GM23338 (cell line): ENCODE data around the gene GNG7. TPM values are rescaled to one million over a fixed set of nuclear protein-coding genes. Genes with fewer than 3 reads are reported as not detected.

Experiments used
- ATAC-seq: fragments of 200-7000 bp; cut with Tn5 transposase; 3 replicates; pipeline ENCODE4 v1.9.1; 2020
- DNase-seq: peaks from one replicate; pipeline ENCODE4 v3.0.0-alpha.2; 2015; ENCODE audit warnings: low spot score
- H2AFZ ChIP-seq: fragments of 200-600 bp; sonication (generic); 2 replicates; pipeline ENCODE4 v1.8.0; 2016; ENCODE audit warnings: antibody characterized with exemption, mild to moderate bottlenecking, moderate library complexity
- H3F3A ChIP-seq: fragments of 200-600 bp; sonication (generic); replicated peaks from 2 replicates; pipeline ENCODE4 v1.8.0; 2017; ENCODE audit warnings: antibody characterized with exemption, mixed run types, low read depth
- H3K27ac ChIP-seq: fragments of 200-600 bp; sonication (generic); 2 replicates; pipeline ENCODE4 v1.6.1; 2016; ENCODE audit warnings: low read depth
- H3K27me3 ChIP-seq: fragments of 200-600 bp; sonication (generic); 2 replicates; pipeline ENCODE4 v1.8.0; 2016; ENCODE audit warnings: mild to moderate bottlenecking, mixed run types, moderate library complexity; ENCODE audit not compliant: insufficient read depth
- H3K36me3 ChIP-seq: fragments of 200-600 bp; sonication (generic); 2 replicates; pipeline ENCODE4 v1.8.0; 2016; ENCODE audit warnings: mild to moderate bottlenecking; ENCODE audit not compliant: insufficient read depth
- H3K4me1 ChIP-seq: fragments of 200-600 bp; sonication (generic); 2 replicates; pipeline ENCODE4 v1.8.0; 2016; ENCODE audit warnings: mild to moderate bottlenecking, moderate library complexity; ENCODE audit not compliant: insufficient read depth
- H3K4me2 ChIP-seq: fragments of 200-600 bp; sonication (generic); 2 replicates; pipeline ENCODE4 v1.7.1; 2017; ENCODE audit warnings: mixed run types
- H3K4me3 ChIP-seq: fragments of 200-600 bp; sonication (generic); 2 replicates; pipeline ENCODE4 v1.6.1; 2016; ENCODE audit warnings: mixed run types
- H3K79me2 ChIP-seq: fragments of 200-600 bp; sonication (generic); replicated peaks from 2 replicates; pipeline ENCODE4 v1.8.0; 2017; ENCODE audit warnings: mild to moderate bottlenecking; ENCODE audit not compliant: insufficient read depth
- H3K9me2 ChIP-seq: fragments of 200-600 bp; sonication (generic); 2 replicates; pipeline ENCODE4 v1.8.0; 2017; ENCODE audit not compliant: insufficient read depth
- H4K20me1 ChIP-seq: fragments of 200-600 bp; sonication (generic); replicated peaks from 2 replicates; pipeline ENCODE4 v1.8.0; 2017; ENCODE audit warnings: mild to moderate bottlenecking; ENCODE audit not compliant: insufficient read depth
- H3K27ac Mint-ChIP-seq: 2 replicates; pipeline ENCODE4 v1.8.0; 2020; ENCODE audit warnings: inconsistent platforms, mild to moderate bottlenecking, moderate library complexity, mixed read lengths
- H3K27me3 Mint-ChIP-seq: 3 replicates; pipeline ENCODE4 v1.8.0; 2022; ENCODE audit warnings: low read depth, mild to moderate bottlenecking, moderate library complexity, mixed read lengths, inconsistent platforms; ENCODE audit not compliant: insufficient read depth, poor library complexity
- H3K36me3 Mint-ChIP-seq: 3 replicates; pipeline ENCODE4 v1.8.0; 2021; ENCODE audit warnings: low read depth, mild to moderate bottlenecking, inconsistent platforms, moderate library complexity, mixed read lengths
- H3K4me1 Mint-ChIP-seq: 3 replicates; pipeline ENCODE4 v1.8.0; 2020; ENCODE audit warnings: mild to moderate bottlenecking, inconsistent platforms, mixed read lengths
- H3K4me3 Mint-ChIP-seq: 3 replicates; pipeline ENCODE4 v1.8.0; 2021; ENCODE audit warnings: moderate library complexity, mild to moderate bottlenecking, inconsistent platforms, mixed read lengths
- H3K9me3 Mint-ChIP-seq: 3 replicates; pipeline ENCODE4 v1.8.0; 2020; ENCODE audit warnings: moderate library complexity, mild to moderate bottlenecking, inconsistent platforms, mixed read lengths
- CREB1 ChIP-seq: fragments of 250-450 bp; sonication (Bioruptor Pico); IDR thresholded peaks from 2 replicates; pipeline ENCODE4 v1.5.0; 2020; ENCODE audit warnings: low read depth, mild to moderate bottlenecking, moderate library complexity
- EZH2 ChIP-seq: fragments of 200-600 bp; sonication (generic); IDR thresholded peaks from one replicate; pipeline ENCODE4 v1.8.0; 2017; ENCODE audit warnings: antibody characterized with exemption, mild to moderate bottlenecking, low read depth; ENCODE audit not compliant: unreplicated experiment
- EZH2phosphoT487 ChIP-seq: fragments of 200-600 bp; sonication (generic); IDR thresholded peaks from one replicate; pipeline ENCODE4 v1.8.1; 2018; ENCODE audit warnings: antibody characterized with exemption; ENCODE audit not compliant: unreplicated experiment
- JUNB ChIP-seq: IDR thresholded peaks from one replicate; pipeline ENCODE4 v1.6.1; 2016; ENCODE audit warnings: antibody characterized with exemption; ENCODE audit not compliant: unreplicated experiment
- NANOG ChIP-seq: IDR thresholded peaks from 2 replicates; pipeline ENCODE4 v1.6.1; 2016; ENCODE audit warnings: antibody characterized with exemption, borderline replicate concordance
- POLR2AphosphoS5 ChIP-seq: IDR thresholded peaks from 2 replicates; pipeline ENCODE4 v1.6.1; 2016; ENCODE audit warnings: antibody characterized with exemption, low read depth
- STAT1 ChIP-seq: IDR thresholded peaks from one replicate; pipeline ENCODE4 v1.6.1; 2016; ENCODE audit warnings: antibody characterized with exemption; ENCODE audit not compliant: unreplicated experiment
- ZNF114 ChIP-seq: fragments of 250-450 bp; sonication (Bioruptor Pico); IDR thresholded peaks from 2 replicates; pipeline ENCODE4 v1.5.0; 2020; ENCODE audit warnings: mild to moderate bottlenecking, moderate library complexity
- ZNF331 ChIP-seq: fragments of 250-450 bp; sonication (Bioruptor Pico); IDR thresholded peaks from 2 replicates; pipeline ENCODE4 v1.5.0; 2020; ENCODE audit warnings: low read depth, mild to moderate bottlenecking, moderate library complexity
- polyA plus RNA-seq: library from polyadenylated mRNA; unstranded; fragments of >200 nt; fragmentation: Nextera tagmentation; extraction: Ambion mirVana; gene quantifications from 2 replicates; pipeline ENCODE4 v1.2.1, GENCODE V29; 2016
- total RNA-seq: library from RNA; depleted of rRNA; stranded (reverse); fragments of >200 nt; shearing (Covaris generic); gene quantifications from 2 replicates; pipeline ENCODE4 v1.2.3, GENCODE V29; 2014
- TF ChIP-seq, protein P1 (sequence below): fragments of 250-450 bp; sonication (Bioruptor Pico); IDR thresholded peaks from 2 replicates; pipeline ENCODE4 v1.5.0; 2020; ENCODE audit warnings: mild to moderate bottlenecking, moderate library complexity
- TF ChIP-seq, protein P2 (sequence below): IDR thresholded peaks from one replicate; pipeline ENCODE4 v1.6.1; 2018; ENCODE audit warnings: antibody characterized with exemption; ENCODE audit not compliant: unreplicated experiment
- TF ChIP-seq, protein P3 (sequence below), 2 experiments: fragments of 200-600 bp in 1 of 2; sonication (generic) in 1 of 2; conservative IDR thresholded peaks; 2 replicates each; pipeline versions ENCODE4 v1.5.1 to v1.6.1; 2016 to 2017; ENCODE audit warnings: antibody characterized with exemption in 2 of 2, low read depth in 2 of 2, mild to moderate bottlenecking in 2 of 2, moderate library complexity in 1 of 2
- TF ChIP-seq, protein P4 (sequence below): IDR thresholded peaks from 2 replicates; pipeline ENCODE4 v1.6.1; 2016; ENCODE audit warnings: antibody characterized with exemption

The GNG7 gene
- total and polyA plus RNA-seq, 2 experiments from 2014 or later: 5.1 to 5.4 TPM

DNA sequence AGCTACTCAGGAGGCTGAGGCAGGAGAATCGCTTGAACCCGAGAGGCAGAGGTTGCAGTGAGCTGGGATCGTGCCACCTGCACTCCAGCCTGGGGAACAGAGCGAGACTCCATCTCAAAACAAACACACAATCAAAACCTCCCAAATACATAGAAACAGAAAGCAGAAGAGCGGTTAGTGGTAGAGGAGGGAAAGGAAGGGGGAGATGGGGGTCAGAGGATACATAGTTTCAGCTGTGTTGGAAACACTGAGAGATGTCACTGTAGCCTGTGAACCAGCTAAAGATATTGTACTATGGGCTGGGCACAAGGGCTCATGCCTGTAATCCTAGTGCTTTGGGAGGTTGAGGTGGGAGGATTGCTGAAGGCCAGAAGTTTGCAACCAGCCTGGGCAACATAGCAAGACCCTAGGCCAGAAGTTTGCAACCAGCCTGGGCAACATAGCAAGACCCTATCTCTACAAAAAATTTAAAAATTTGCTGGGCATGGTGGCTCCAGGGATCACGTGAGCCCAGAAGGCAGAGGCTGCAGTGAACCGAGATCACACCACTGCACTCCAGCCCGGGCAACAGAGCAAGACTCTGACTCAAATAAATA, 49.9 kb downstream of the GNG7 start:
- ATAC-seq (no peak), DNase-seq (no peak)
- no peaks in the 10 kb centered on the region for H3F3A ChIP-seq
- no peak overlapping the region for H2AFZ ChIP-seq
- H3K4me3 ChIP-seq: no peak overlapping the region
- no peaks in the 10 kb centered on the region for H3K9me2 ChIP-seq
- Mint-ChIP-seq H3K4me1 (peaks cover 11% of the 10 kb centered on the region), H3K9me3 (no peaks in the 10 kb centered on the region), H3K27ac (no peak overlapping the region), H3K36me3 (no peaks in the 10 kb centered on the region), H3K27me3 (peaks cover 2% of the 10 kb centered on the region), H3K4me3 (no peak overlapping the region)
- H4K20me1 ChIP-seq: no peaks in the 10 kb centered on the region; the same call in 1 of the 2 replicates
- no peaks in the 10 kb centered on the region for H3K27me3 ChIP-seq
- TF ChIP-seq ZNF114 (CRISPR knock-in tag): no peak
- TF ChIP-seq, protein P1, sequence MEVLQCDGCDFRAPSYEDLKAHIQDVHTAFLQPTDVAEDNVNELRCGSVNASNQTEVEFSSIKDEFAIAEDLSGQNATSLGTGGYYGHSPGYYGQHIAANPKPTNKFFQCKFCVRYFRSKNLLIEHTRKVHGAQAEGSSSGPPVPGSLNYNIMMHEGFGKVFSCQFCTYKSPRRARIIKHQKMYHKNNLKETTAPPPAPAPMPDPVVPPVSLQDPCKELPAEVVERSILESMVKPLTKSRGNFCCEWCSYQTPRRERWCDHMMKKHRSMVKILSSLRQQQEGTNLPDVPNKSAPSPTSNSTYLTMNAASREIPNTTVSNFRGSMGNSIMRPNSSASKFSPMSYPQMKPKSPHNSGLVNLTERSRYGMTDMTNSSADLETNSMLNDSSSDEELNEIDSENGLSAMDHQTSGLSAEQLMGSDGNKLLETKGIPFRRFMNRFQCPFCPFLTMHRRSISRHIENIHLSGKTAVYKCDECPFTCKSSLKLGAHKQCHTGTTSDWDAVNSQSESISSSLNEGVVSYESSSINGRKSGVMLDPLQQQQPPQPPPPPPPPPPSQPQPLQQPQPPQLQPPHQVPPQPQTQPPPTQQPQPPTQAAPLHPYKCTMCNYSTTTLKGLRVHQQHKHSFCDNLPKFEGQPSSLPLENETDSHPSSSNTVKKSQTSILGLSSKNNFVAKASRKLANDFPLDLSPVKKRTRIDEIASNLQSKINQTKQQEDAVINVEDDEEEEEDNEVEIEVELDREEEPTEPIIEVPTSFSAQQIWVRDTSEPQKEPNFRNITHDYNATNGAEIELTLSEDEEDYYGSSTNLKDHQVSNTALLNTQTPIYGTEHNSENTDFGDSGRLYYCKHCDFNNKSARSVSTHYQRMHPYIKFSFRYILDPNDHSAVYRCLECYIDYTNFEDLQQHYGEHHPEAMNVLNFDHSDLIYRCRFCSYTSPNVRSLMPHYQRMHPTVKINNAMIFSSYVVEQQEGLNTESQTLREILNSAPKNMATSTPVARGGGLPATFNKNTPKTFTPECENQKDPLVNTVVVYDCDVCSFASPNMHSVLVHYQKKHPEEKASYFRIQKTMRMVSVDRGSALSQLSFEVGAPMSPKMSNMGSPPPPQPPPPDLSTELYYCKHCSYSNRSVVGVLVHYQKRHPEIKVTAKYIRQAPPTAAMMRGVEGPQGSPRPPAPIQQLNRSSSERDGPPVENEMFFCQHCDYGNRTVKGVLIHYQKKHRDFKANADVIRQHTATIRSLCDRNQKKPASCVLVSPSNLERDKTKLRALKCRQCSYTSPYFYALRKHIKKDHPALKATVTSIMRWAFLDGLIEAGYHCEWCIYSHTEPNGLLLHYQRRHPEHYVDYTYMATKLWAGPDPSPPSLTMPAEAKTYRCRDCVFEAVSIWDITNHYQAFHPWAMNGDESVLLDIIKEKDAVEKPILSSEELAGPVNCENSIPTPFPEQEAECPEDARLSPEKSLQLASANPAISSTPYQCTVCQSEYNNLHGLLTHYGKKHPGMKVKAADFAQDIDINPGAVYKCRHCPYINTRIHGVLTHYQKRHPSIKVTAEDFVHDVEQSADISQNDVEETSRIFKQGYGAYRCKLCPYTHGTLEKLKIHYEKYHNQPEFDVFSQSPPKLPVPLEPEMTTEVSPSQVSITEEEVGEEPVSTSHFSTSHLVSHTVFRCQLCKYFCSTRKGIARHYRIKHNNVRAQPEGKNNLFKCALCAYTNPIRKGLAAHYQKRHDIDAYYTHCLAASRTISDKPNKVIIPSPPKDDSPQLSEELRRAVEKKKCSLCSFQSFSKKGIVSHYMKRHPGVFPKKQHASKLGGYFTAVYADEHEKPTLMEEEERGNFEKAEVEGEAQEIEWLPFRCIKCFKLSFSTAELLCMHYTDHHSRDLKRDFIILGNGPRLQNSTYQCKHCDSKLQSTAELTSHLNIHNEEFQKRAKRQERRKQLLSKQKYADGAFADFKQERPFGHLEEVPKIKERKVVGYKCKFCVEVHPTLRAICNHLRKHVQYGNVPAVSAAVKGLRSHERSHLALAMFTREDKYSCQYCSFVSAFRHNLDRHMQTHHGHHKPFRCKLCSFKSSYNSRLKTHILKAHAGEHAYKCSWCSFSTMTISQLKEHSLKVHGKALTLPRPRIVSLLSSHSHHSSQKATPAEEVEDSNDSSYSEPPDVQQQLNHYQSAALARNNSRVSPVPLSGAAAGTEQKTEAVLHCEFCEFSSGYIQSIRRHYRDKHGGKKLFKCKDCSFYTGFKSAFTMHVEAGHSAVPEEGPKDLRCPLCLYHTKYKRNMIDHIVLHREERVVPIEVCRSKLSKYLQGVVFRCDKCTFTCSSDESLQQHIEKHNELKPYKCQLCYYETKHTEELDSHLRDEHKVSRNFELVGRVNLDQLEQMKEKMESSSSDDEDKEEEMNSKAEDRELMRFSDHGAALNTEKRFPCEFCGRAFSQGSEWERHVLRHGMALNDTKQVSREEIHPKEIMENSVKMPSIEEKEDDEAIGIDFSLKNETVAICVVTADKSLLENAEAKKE: no peak
- no peak for TF ChIP-seq CREB1
- TF ChIP-seq JUNB: no peak
- TF ChIP-seq, protein P2, sequence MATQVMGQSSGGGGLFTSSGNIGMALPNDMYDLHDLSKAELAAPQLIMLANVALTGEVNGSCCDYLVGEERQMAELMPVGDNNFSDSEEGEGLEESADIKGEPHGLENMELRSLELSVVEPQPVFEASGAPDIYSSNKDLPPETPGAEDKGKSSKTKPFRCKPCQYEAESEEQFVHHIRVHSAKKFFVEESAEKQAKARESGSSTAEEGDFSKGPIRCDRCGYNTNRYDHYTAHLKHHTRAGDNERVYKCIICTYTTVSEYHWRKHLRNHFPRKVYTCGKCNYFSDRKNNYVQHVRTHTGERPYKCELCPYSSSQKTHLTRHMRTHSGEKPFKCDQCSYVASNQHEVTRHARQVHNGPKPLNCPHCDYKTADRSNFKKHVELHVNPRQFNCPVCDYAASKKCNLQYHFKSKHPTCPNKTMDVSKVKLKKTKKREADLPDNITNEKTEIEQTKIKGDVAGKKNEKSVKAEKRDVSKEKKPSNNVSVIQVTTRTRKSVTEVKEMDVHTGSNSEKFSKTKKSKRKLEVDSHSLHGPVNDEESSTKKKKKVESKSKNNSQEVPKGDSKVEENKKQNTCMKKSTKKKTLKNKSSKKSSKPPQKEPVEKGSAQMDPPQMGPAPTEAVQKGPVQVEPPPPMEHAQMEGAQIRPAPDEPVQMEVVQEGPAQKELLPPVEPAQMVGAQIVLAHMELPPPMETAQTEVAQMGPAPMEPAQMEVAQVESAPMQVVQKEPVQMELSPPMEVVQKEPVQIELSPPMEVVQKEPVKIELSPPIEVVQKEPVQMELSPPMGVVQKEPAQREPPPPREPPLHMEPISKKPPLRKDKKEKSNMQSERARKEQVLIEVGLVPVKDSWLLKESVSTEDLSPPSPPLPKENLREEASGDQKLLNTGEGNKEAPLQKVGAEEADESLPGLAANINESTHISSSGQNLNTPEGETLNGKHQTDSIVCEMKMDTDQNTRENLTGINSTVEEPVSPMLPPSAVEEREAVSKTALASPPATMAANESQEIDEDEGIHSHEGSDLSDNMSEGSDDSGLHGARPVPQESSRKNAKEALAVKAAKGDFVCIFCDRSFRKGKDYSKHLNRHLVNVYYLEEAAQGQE: no peak
- no peak for TF ChIP-seq POLR2AphosphoS5
- no peak for TF ChIP-seq ZNF331 (CRISPR knock-in tag)
- TF ChIP-seq EZH2: no peak
- no peak for TF ChIP-seq STAT1
- no peak for TF ChIP-seq NANOG
- TF ChIP-seq EZH2phosphoT487: no peak
- TF ChIP-seq, protein P3, sequence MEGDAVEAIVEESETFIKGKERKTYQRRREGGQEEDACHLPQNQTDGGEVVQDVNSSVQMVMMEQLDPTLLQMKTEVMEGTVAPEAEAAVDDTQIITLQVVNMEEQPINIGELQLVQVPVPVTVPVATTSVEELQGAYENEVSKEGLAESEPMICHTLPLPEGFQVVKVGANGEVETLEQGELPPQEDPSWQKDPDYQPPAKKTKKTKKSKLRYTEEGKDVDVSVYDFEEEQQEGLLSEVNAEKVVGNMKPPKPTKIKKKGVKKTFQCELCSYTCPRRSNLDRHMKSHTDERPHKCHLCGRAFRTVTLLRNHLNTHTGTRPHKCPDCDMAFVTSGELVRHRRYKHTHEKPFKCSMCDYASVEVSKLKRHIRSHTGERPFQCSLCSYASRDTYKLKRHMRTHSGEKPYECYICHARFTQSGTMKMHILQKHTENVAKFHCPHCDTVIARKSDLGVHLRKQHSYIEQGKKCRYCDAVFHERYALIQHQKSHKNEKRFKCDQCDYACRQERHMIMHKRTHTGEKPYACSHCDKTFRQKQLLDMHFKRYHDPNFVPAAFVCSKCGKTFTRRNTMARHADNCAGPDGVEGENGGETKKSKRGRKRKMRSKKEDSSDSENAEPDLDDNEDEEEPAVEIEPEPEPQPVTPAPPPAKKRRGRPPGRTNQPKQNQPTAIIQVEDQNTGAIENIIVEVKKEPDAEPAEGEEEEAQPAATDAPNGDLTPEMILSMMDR (conservative IDR thresholded peaks at IDR 0.05; ENCODE audit: low read depth in 2 of 2): no peak
- TF ChIP-seq, protein P4, sequence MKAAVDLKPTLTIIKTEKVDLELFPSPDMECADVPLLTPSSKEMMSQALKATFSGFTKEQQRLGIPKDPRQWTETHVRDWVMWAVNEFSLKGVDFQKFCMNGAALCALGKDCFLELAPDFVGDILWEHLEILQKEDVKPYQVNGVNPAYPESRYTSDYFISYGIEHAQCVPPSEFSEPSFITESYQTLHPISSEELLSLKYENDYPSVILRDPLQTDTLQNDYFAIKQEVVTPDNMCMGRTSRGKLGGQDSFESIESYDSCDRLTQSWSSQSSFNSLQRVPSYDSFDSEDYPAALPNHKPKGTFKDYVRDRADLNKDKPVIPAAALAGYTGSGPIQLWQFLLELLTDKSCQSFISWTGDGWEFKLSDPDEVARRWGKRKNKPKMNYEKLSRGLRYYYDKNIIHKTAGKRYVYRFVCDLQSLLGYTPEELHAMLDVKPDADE: no peak
- H3K79me2 ChIP-seq: no peaks in the 10 kb centered on the region
- H3K27ac ChIP-seq: no peak overlapping the region
- peaks cover 11% of the 10 kb centered on the region for H3K4me1 ChIP-seq
- no peaks in the 10 kb centered on the region for H3K36me3 ChIP-seq
- H3K4me2 ChIP-seq: no peak overlapping the region
